NCI-H1694 (cell line): ENCODE data around the gene CDH4.

Experiments used
- DNase-seq: peaks from one replicate; lab custom pipeline; 2025; lab: John Stamatoyannopoulos, UW

CDH4 gene

GRCh38 chr20:61900011-61900944 is 648.2 kb downstream of the CDH4 start:
- DNase-seq, result no peak

GRCh38 chr20:61900945-61901293 is 648.9 kb downstream of the CDH4 start:
- no peak for DNase-seq

GRCh38 chr20:61901392-61902220 is 649.5 kb downstream of the CDH4 start:
- no peak for DNase-seq

GRCh38 chr20:61902221-61902869 is 650.3 kb downstream of the CDH4 start:
- DNase-seq, result no peak

- DNase-seq, result no peak
Measured at GRCh38 chr20:61903575-61904340, 651.7 kb downstream of the CDH4 start.

- no peak for DNase-seq
Measured at GRCh38 chr20:61904456-61904855, 652.4 kb downstream of the CDH4 start.

- no peak for DNase-seq
Measured at GRCh38 chr20:61905781-61906523, 653.9 kb downstream of the CDH4 start.

GRCh38 chr20:61907081-61907891 is 655.2 kb downstream of the CDH4 start:
- no peak for DNase-seq

GRCh38 chr20:61908057-61909026 is 656.3 kb downstream of the CDH4 start:
- DNase-seq, result no peak

GRCh38 chr20:61909028-61909427 is 657.0 kb downstream of the CDH4 start:
- DNase-seq, result no peak

- DNase-seq, result no peak
Measured at GRCh38 chr20:61909821-61910220, 657.8 kb downstream of the CDH4 start.

- no peak for DNase-seq
Measured at GRCh38 chr20:61911824-61912223, 659.8 kb downstream of the CDH4 start.

GRCh38 chr20:61912665-61913422 is 660.8 kb downstream of the CDH4 start:
- no peak for DNase-seq

- no peak for DNase-seq
Measured at GRCh38 chr20:61913423-61914225, 661.6 kb downstream of the CDH4 start.

GRCh38 chr20:61915101-61915500 is 663.0 kb downstream of the CDH4 start:
- no peak for DNase-seq

- DNase-seq, result no peak
Measured at GRCh38 chr20:61916318-61916891, 664.3 kb downstream of the CDH4 start.
